NCI-H748 (cell line): ENCODE data around the gene HOXD4.

Experiments used
- DNase-seq: peaks from one replicate; lab custom pipeline; 2025; ENCODE audit not compliant: unreplicated experiment; lab: John Stamatoyannopoulos, UW

Gene HOXD4

GRCh38 chr2:176139661-176140512 lies 11.5 kb upstream of the HOXD4 start:
- peak; percentile 58 for DNase-seq

DNA sequence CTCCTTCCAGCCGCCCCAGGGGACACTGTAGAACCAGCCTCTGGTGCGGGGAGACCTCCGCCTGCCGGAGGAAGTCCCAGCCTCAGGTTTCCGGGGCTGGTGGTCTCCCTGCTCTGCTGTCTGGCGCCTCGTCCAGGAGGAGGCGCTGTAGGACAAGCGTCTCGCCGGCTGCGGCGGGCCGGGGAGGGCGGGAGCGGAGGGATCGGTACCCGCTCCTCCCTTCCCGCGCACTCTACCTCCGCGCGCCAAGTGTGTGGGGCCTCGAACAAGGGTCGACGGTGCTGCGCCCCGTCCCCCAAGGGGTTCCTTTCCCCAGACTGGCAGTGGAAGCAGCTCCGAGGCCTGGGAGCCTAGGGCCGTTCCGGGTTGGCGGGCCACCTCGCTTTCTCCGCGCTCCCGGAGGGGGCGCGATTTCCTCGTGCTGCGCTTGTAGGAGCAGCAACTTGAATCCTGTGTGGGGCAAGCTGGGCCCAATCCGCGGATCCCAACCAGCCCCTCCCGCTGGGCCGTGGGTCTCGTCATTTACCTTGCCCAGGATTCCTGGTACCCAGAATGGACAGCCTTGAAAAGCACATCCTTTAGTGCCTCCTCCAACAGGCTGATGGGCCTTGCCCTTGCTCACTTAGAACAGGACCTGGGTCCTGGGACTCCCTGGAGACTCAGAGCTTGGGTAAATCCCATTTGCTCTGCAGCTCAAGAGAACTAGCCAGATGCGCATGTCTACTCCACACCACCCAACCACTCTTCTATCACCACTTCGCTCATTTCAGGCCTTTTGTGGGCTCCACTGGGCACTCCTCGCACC lies 10.6 kb upstream of the HOXD4 start:
- DNase-seq: peak; percentile 75

DNA sequence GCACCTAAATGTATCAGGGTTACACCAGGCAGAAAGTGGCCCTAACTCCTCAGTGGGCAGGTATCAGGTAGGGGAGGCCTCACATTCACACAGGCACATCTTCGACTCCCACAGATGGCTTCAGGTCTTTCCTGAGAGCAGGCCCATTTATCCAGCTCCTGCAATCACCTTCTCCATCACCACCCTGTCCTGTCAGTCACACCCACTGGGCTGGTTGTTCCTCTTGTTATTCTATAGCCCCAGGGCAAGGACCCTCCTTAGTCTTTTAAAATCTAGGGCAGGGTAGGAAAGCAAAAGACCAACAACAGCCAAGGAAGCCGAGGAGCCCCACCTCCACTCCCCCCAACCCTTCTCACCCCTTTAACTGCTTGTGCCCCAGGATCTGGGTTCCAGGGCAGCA lies 9.1 kb upstream of the HOXD4 start:
- DNase-seq: no peak

GRCh38 chr2:176145085-176145969 lies 6.0 kb upstream of the HOXD4 start:
- no peak for DNase-seq

- DNase-seq: no peak
Measured at GRCh38 chr2:176146101-176146500, 5.2 kb upstream of the HOXD4 start.

DNA sequence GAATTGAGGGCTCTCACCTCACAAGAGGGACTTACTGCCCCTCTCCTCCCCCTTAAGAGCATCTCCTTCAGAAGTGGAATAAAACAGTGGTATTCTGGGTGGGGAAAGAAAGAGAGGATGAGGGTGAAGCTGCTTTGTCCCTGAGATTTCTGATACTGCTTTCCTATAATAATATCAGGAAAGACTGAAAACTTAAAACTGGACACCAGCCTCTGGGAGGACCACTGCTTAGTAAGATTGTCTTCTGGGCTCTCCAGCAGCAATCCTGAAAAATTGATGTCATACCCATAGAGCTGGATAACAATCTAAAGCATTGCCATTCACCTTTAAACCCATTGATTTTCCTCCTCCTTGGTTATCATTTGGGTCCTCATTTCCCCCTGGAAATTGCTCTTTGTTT lies 4.7 kb upstream of the HOXD4 start:
- no peak for DNase-seq

GRCh38 chr2:176147210-176147799 lies 4.0 kb upstream of the HOXD4 start:
- no peak for DNase-seq

GRCh38 chr2:176147800-176148496 lies 3.4 kb upstream of the HOXD4 start:
- peak; percentile 40 for DNase-seq

DNA sequence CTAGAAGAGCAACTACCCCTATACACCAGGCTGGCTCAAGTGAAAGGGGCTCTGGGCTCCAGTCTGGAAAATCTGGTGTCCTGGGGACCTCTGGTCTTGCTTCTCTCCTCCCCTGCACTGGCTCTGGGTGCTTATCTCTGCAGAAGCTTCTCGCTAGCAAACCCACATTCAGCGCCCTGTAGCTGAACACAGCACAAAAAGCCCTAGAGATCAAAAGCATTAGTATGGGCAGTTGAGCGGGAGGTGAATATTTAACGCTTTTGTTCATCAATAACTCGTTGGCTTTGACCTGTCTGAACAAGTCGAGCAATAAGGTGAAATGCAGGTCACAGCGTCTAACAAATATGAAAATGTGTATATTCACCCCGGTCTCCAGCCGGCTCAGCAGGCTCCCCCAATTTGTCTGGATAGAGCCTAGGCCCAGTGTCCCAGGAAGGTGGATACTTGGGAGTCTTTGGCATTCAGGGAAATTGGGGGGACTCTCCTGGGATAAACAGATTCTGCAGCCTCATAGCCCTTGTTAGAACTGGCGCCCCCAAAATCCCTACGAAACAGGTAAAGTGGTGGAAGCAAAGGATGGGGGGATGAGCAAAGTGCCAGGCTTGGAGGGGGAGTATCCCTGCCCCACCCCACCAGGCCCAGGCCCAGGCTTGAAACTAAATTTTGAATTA lies 2.5 kb upstream of the HOXD4 start:
- DNase-seq: no peak

GRCh38 chr2:176149481-176149938 lies 1.8 kb upstream of the HOXD4 start:
- DNase-seq: no peak

DNA sequence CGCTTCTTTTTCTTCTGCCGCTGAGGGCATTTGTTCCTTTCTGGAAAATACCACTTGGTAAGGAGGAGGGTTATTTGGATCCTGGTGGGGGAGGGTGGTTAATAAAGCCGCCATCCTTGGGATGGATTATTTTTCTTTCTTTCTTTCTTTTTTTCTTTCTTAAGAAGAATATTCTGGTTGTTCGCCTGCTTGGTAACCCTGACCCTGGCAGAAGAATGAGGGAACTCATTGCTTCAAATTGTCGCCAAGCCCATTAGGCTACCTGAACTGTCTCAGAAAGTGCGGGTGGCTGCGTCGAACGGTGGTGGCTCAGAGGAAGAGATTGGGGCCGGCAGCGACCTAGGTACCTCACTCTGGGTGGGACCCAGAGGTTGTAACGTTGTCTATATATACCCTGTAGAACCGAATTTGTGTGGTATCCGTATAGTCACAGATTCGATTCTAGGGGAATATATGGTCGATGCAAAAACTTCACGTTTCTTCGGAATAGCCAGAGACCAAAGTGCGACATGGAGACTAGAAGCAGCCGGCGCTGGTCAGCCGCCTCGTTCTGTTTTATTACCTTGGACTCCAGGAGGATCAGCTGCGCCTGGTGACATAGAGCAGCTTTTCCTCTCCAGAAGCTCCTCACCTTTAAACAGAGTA lies 1.3 kb upstream of the HOXD4 start:
- DNase-seq: no peak

DNA sequence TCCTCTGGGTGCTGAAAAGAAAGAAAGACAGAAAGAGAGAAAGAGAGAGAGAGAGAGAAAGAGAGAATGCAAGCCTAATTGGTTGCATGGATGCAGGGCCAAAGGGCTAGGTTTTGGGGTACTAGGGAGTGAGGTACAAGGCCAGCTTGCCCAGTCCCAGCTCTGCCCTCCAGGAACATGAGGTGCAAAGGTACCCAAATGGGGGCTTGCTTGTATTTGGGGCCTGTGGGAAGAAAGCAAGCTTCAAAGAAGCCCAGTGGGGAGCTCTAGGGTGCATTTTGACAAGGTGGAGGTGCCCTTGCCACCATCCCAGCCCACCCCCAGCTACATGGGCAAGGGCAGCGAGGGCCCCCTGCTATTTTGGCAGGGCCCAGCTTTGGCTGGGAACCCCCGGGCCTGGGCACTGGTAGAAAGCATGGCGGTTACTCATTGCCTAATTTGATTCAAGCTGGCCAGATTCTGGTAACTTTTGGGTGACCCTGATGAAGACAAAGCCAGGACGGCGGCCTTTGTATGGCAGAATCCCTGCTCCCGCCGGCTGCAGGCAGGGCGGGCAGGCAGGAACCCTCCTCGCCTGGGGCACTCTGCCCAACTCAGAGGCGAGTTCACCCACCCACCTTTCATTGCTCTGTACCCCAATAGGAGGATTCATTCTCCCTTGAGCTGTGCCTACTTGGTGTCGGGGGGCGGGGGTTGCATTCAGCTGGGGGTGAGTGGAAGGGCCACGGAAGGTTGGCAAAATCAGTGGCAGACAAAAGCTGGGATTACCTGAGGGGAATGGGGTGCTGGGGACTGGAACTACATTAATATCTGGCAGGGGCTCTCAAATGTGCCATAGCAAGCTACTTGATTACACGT lies 537 bp upstream of the HOXD4 start:
- DNase-seq: no peak

DNA sequence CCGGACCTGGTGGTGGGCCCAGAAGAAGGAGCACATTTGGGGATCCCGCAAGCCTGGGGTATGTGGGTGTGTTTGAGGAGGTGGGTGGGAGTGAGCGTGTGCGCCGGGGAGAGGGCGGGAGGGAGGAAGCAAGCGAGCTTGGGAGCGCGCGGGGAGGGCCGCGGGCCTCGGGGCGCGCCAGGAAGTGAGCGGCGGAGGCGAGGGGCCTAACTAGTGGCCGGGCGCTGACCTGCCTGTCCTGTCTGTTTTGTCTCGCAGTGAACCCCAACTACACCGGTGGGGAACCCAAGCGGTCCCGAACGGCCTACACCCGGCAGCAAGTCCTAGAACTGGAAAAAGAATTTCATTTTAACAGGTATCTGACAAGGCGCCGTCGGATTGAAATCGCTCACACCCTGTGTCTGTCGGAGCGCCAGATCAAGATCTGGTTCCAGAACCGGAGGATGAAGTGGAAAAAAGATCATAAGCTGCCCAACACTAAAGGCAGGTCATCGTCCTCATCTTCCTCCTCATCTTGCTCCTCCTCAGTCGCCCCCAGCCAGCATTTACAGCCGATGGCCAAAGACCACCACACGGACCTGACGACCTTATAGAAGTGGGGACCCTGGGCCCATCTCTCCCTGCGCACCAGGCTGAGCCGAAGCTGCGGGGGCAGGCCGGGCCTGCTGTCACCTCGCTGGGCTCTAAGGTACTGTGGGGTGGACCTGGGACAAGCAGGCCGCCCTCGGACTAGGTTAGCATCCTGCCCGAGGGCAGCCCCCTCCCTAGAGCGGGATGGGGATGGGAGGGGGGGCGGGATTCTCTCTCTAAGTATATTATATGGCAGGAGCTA lies 1.2 kb downstream of the HOXD4 start:
- no peak for DNase-seq

- DNase-seq: no peak
Measured at GRCh38 chr2:176154576-176155252, 3.4 kb downstream of the HOXD4 start.

DNA sequence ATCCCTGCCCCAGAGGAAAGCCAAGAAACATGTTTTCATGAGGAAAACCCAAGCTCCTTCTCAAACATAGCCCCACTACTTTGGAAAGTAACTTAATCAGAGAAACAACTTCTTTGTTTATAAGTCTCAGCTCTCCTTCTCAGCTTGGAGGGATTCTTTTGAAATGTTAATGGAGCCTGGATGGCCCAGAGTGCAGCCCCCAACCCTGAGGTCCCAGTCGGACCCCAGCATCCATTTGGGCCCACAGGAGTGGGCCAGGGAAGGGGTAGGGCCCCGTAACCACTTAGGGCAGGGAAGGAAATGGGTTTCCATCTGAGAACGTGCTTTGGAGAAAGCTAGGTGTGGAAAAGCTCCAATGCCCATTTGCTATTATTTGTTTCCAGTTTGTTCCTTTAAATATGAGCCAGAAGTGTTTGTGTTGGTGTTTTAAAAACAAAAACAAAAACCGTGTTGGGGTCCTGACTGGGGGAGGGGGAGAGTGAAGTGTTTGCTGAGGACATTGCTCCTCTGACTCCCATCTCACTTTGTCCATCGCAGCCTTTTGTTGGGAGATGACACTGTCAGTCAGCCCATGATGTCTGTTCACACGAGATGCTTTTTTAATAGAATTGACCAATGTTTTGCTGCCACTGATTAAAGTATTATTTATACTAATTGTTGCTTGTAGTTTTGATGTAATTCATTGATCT lies 4.2 kb downstream of the HOXD4 start:
- DNase-seq: no peak

DNA sequence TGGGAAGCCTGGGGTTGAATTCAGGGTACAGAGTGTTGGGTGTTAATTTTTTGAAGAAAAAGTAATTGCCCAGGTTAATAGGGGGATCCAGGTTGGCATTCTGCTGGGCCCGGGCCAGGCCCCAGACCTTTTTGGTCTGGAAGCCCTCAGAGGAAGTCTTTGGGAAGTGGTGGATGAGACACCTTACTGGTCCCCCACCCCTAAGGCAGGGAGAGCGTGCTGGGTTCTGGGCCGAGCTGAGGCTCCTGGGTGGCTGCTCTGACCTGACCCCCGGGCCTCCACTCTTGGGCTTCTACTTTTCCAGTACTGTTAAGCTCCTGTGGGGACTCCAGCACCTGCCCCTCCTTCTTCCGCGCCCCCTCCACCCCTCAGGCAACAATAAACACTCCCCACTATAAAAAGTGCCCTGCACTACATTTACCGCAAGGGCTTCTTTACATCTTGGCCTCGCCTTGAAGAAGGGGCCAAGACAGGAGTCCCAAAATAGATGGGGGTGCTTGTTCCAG lies 5.0 kb downstream of the HOXD4 start:
- no peak for DNase-seq
